NCI-H446 (cell line): Measurements from ENCODE around the gene FBXO15.

Experiments
- DNase-seq, 2 experiments: peaks; one replicate each; lab custom pipeline; 2025; lab: John Stamatoyannopoulos, UW

The FBXO15 gene

GRCh38 chr18:74153377-74153776, 5.7 kb upstream of the FBXO15 start:
- no peak for DNase-seq

GRCh38 chr18:74152857-74153256, 5.2 kb upstream of the FBXO15 start:
- no peak for DNase-seq

- no peak for DNase-seq
Observed at GRCh38 chr18:74152270-74152669, 4.6 kb upstream of the FBXO15 start.

- DNase-seq = no peak
Observed at GRCh38 chr18:74149878-74150277, 2.2 kb upstream of the FBXO15 start.

- no peak for DNase-seq
Observed at GRCh38 chr18:74148543-74149070, 973 bp upstream of the FBXO15 start.

GRCh38 chr18:74147491-74147778, 199 bp downstream of the FBXO15 start:
- no peak for DNase-seq

- DNase-seq = no peak
Observed at GRCh38 chr18:74146756-74147155, 878 bp downstream of the FBXO15 start.

- DNase-seq = no peak
Observed at GRCh38 chr18:74142252-74142651, 5.4 kb downstream of the FBXO15 start.

GRCh38 chr18:74141667-74142066, 6.0 kb downstream of the FBXO15 start:
- DNase-seq = no peak

- no peak for DNase-seq
Observed at GRCh38 chr18:74140582-74140981, 7.1 kb downstream of the FBXO15 start.

GRCh38 chr18:74139888-74140287, 7.7 kb downstream of the FBXO15 start:
- no peak for DNase-seq

GRCh38 chr18:74139411-74139810, 8.2 kb downstream of the FBXO15 start:
- no peak for DNase-seq

GRCh38 chr18:74137920-74138538, 9.6 kb downstream of the FBXO15 start:
- DNase-seq = no peak

GRCh38 chr18:74132201-74132600, 15.4 kb downstream of the FBXO15 start:
- no peak for DNase-seq

GRCh38 chr18:74131124-74131523, 16.5 kb downstream of the FBXO15 start:
- DNase-seq = no peak

GRCh38 chr18:74128159-74128558, 19.5 kb downstream of the FBXO15 start:
- DNase-seq = no peak

- DNase-seq = no peak
Observed at GRCh38 chr18:74126684-74127655, 20.7 kb downstream of the FBXO15 start.

- DNase-seq = no peak
Observed at GRCh38 chr18:74124642-74125041, 23.0 kb downstream of the FBXO15 start.

GRCh38 chr18:74123200-74123599, 24.4 kb downstream of the FBXO15 start:
- no peak for DNase-seq

GRCh38 chr18:74116633-74117554, 30.7 kb downstream of the FBXO15 start:
- DNase-seq = peak in 1 of 2 experiments; percentile 6

GRCh38 chr18:74115046-74115445, 32.6 kb downstream of the FBXO15 start:
- DNase-seq = no peak

GRCh38 chr18:74114116-74114515, 33.5 kb downstream of the FBXO15 start:
- DNase-seq = no peak
